ENCODE data around the gene LMNTD2.

LMNTD2 gene

GRCh38 chr11:553083-553987 is 7.2 kb downstream of the LMNTD2 start:
- Histone ChIP-seq H3K4me3 (replicated peaks; ENCODE audit: low read depth, low read length) (no peak overlapping the region), H3K27me3 (replicated peaks; ENCODE audit: control insufficient read depth, insufficient read depth, low read length) (peaks cover 2% of the 10 kb centered on the region), H3K36me3 (ENCODE audit: control insufficient read depth, insufficient read depth, low read length) (no peaks in the 10 kb centered on the region)
- no peak for DNase-seq (ENCODE audit: extremely low read depth, insufficient read length)
- no peak for TF ChIP-seq CTCF (IDR thresholded peaks at IDR 0.05; ENCODE audit: insufficient read depth, low read length, poor library complexity, severe bottlenecking)

GRCh38 chr11:551596-551995 is 8.9 kb downstream of the LMNTD2 start:
- H3K36me3 ChIP-seq (ENCODE audit: control insufficient read depth, insufficient read depth, low read length): no peaks in the 10 kb centered on the region
- no peak for TF ChIP-seq CTCF (IDR thresholded peaks at IDR 0.05; ENCODE audit: insufficient read depth, low read length, poor library complexity, severe bottlenecking)
- H3K27me3 ChIP-seq (replicated peaks; ENCODE audit: control insufficient read depth, insufficient read depth, low read length): no peaks in the 10 kb centered on the region
- DNase-seq (ENCODE audit: extremely low read depth, insufficient read length): no peak
- H3K4me3 ChIP-seq (replicated peaks; ENCODE audit: low read depth, low read length): no peak overlapping the region

GRCh38 chr11:551131-551530 is 9.4 kb downstream of the LMNTD2 start:
- DNase-seq (ENCODE audit: extremely low read depth, insufficient read length): no peak
- Histone ChIP-seq H3K36me3 (ENCODE audit: control insufficient read depth, insufficient read depth, low read length) (no peaks in the 10 kb centered on the region), H3K27me3 (replicated peaks; ENCODE audit: control insufficient read depth, insufficient read depth, low read length) (no peaks in the 10 kb centered on the region), H3K4me3 (replicated peaks; ENCODE audit: low read depth, low read length) (no peak overlapping the region)
- no peak for TF ChIP-seq CTCF (IDR thresholded peaks at IDR 0.05; ENCODE audit: insufficient read depth, low read length, poor library complexity, severe bottlenecking)

GRCh38 chr11:550746-551085 is 9.8 kb downstream of the LMNTD2 start:
- H3K27me3 ChIP-seq (replicated peaks; ENCODE audit: control insufficient read depth, insufficient read depth, low read length): no peaks in the 10 kb centered on the region
- H3K36me3 ChIP-seq (ENCODE audit: control insufficient read depth, insufficient read depth, low read length): no peaks in the 10 kb centered on the region
- TF ChIP-seq CTCF (IDR thresholded peaks at IDR 0.05; ENCODE audit: insufficient read depth, low read length, poor library complexity, severe bottlenecking): no peak
- H3K4me3 ChIP-seq (replicated peaks; ENCODE audit: low read depth, low read length): no peak overlapping the region
- DNase-seq (ENCODE audit: extremely low read depth, insufficient read length): no peak

GRCh38 chr11:550021-550745 is 10.4 kb downstream of the LMNTD2 start:
- no peak for TF ChIP-seq CTCF (IDR thresholded peaks at IDR 0.05; ENCODE audit: insufficient read depth, low read length, poor library complexity, severe bottlenecking)
- Histone ChIP-seq H3K36me3 (ENCODE audit: control insufficient read depth, insufficient read depth, low read length) (no peaks in the 10 kb centered on the region), H3K27me3 (replicated peaks; ENCODE audit: control insufficient read depth, insufficient read depth, low read length) (no peaks in the 10 kb centered on the region), H3K4me3 (replicated peaks; ENCODE audit: low read depth, low read length) (no peak overlapping the region)
- no peak for DNase-seq (ENCODE audit: extremely low read depth, insufficient read length)

All from GM06990 (cell line).